ENCODE data around the gene IL1R1.
A peak's percentile ranks its signal among the peaks of the same experiment; 100 is the strongest.

IL1R1 gene

GRCh38 chr2:102141011-102141943, 1.3 kb upstream of the IL1R1 start:
- DNase-seq = no peak

GRCh38 chr2:102142829-102143449, 393 bp downstream of the IL1R1 start:
- no peak for DNase-seq

GRCh38 chr2:102143450-102143985, 972 bp downstream of the IL1R1 start:
- DNase-seq = no peak

- DNase-seq = no peak
Measured at GRCh38 chr2:102144128-102144527, 1.6 kb downstream of the IL1R1 start.

GRCh38 chr2:102145107-102145506, 2.6 kb downstream of the IL1R1 start:
- no peak for DNase-seq

- DNase-seq = no peak
Measured at GRCh38 chr2:102145934-102146333, 3.4 kb downstream of the IL1R1 start.

GRCh38 chr2:102147935-102148334, 5.4 kb downstream of the IL1R1 start:
- peak; percentile 55 for DNase-seq

GRCh38 chr2:102149243-102149642, 6.7 kb downstream of the IL1R1 start:
- no peak for DNase-seq

GRCh38 chr2:102149644-102150455, 7.3 kb downstream of the IL1R1 start:
- DNase-seq = no peak

- DNase-seq = no peak
Measured at GRCh38 chr2:102154364-102154763, 11.8 kb downstream of the IL1R1 start.

- no peak for DNase-seq
Measured at GRCh38 chr2:102154946-102155702, 12.6 kb downstream of the IL1R1 start.

- no peak for DNase-seq
Measured at GRCh38 chr2:102155703-102156515, 13.4 kb downstream of the IL1R1 start.

- no peak for DNase-seq
Measured at GRCh38 chr2:102158011-102158755, 15.6 kb downstream of the IL1R1 start.

GRCh38 chr2:102159295-102159694, 16.7 kb downstream of the IL1R1 start:
- DNase-seq = no peak

- no peak for DNase-seq
Measured at GRCh38 chr2:102166189-102166845, 23.8 kb downstream of the IL1R1 start.

- DNase-seq = no peak
Measured at GRCh38 chr2:102168026-102168771, 25.7 kb downstream of the IL1R1 start.

- no peak for DNase-seq
Measured at GRCh38 chr2:102171946-102172345, 29.4 kb downstream of the IL1R1 start.

GRCh38 chr2:102172745-102173144, 30.2 kb downstream of the IL1R1 start:
- DNase-seq = no peak

- no peak for DNase-seq
Measured at GRCh38 chr2:102176172-102176571, 33.6 kb downstream of the IL1R1 start.

Measured in activated CD4-positive, CD25-positive, alpha-beta regulatory T cell treated with anti-CD3 and anti-CD28 coated beads, Interleukin-2, amount 50 U/mL, for 72 hours (primary cell).